ENCODE results near the gene DCAF15.

GRCh38 chr19:13981021-13981420 is 28.7 kb downstream of the DCAF15 start:
- no peak for TF ChIP-seq CTCF (IDR thresholded peaks at IDR 0.05)
- TF ChIP-seq POLR2A (IDR thresholded peaks at IDR 0.05): no peak
- no peak for TF ChIP-seq POLR2AphosphoS5 (IDR thresholded peaks at IDR 0.05; ENCODE audit: insufficient read depth in 1 of 2, low read depth in 1 of 2)
